ENCODE measurements around the gene ALDH2.

ALDH2 gene

DNA sequence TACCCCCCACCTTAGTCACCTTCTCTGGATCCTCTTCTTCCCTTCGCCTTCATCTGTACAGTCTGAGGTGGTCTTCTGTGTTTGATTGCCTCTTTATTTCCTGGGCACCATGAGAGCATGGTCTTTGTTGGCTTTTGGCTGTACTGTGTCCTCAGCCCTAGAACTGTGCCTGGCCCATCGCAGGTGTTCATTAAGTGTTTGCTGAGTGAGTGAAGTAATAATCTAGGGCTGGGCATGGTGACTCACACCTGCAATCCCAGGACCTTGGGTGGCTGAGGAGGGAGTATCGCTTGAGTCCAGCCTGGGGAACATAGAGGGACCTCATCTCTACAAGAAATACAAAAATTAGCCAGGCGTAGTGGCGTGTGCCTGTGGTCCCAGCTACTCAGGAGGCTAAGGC, 13.9 kb downstream of the ALDH2 start:
- Mint-ChIP-seq H3K4me3 (no peak overlapping the region), H3K4me1 (peaks cover 22% of the 10 kb centered on the region), H3K9me3 (peaks cover 3% of the 10 kb centered on the region), H3K36me3 (ENCODE audit: low read depth) (peaks cover 43% of the 10 kb centered on the region), H3K27me3 (ENCODE audit: low read depth, poor library complexity) (peaks cover 3% of the 10 kb centered on the region), H3K27ac (peak overlapping the region; percentile 9)
- no peak for DNase-seq
- TF ChIP-seq, protein P1, sequence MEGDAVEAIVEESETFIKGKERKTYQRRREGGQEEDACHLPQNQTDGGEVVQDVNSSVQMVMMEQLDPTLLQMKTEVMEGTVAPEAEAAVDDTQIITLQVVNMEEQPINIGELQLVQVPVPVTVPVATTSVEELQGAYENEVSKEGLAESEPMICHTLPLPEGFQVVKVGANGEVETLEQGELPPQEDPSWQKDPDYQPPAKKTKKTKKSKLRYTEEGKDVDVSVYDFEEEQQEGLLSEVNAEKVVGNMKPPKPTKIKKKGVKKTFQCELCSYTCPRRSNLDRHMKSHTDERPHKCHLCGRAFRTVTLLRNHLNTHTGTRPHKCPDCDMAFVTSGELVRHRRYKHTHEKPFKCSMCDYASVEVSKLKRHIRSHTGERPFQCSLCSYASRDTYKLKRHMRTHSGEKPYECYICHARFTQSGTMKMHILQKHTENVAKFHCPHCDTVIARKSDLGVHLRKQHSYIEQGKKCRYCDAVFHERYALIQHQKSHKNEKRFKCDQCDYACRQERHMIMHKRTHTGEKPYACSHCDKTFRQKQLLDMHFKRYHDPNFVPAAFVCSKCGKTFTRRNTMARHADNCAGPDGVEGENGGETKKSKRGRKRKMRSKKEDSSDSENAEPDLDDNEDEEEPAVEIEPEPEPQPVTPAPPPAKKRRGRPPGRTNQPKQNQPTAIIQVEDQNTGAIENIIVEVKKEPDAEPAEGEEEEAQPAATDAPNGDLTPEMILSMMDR (IDR thresholded peaks at IDR 0.05) = no peak

- no peak for DNase-seq
- Mint-ChIP-seq H3K4me1 (peaks cover 16% of the 10 kb centered on the region), H3K4me3 (no peak overlapping the region), H3K27me3 (ENCODE audit: low read depth, poor library complexity) (no peaks in the 10 kb centered on the region), H3K36me3 (ENCODE audit: low read depth) (peaks cover 48% of the 10 kb centered on the region), H3K27ac (no peak overlapping the region), H3K9me3 (peaks cover 3% of the 10 kb centered on the region)
- TF ChIP-seq, protein P1 (IDR thresholded peaks at IDR 0.05) = no peak
Measured at GRCh38 chr12:111781085-111781658, 14.4 kb downstream of the ALDH2 start.

- Mint-ChIP-seq H3K4me3 (no peak overlapping the region), H3K4me1 (no peaks in the 10 kb centered on the region), H3K9me3 (peaks cover 3% of the 10 kb centered on the region), H3K27ac (no peak overlapping the region), H3K36me3 (ENCODE audit: low read depth) (peaks cover 50% of the 10 kb centered on the region), H3K27me3 (ENCODE audit: low read depth, poor library complexity) (no peaks in the 10 kb centered on the region)
- no peak for DNase-seq
- TF ChIP-seq, protein P1 (IDR thresholded peaks at IDR 0.05) = no peak
Measured at GRCh38 chr12:111783046-111783445, 16.3 kb downstream of the ALDH2 start.

DNA sequence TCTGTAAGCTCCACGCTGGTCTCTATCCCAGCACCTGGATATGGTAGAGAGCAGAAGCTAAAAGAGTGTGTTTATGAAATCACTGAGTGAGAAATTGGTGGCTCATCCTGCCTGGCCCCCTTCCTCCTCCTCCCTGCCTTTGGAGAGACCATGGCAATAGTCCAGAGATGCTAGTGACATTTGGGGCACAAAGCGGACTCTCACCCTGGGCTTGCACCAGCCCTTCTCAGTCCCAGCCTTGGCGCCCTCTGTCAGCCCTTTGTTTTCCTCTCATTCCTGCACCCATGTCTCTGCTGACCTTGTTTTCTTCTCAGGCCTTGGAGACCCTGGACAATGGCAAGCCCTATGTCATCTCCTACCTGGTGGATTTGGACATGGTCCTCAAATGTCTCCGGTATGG, 18.2 kb downstream of the ALDH2 start:
- peaks cover 3% of the 10 kb centered on the region for H3K9me3 Mint-ChIP-seq
- TF ChIP-seq, protein P1 (IDR thresholded peaks at IDR 0.05) = no peak
- H3K4me3 Mint-ChIP-seq = no peak overlapping the region
- no peaks in the 10 kb centered on the region for H3K27me3 Mint-ChIP-seq (ENCODE audit: low read depth, poor library complexity)
- peak overlapping the region; percentile 66 for H3K27ac Mint-ChIP-seq
- H3K4me1 Mint-ChIP-seq = no peaks in the 10 kb centered on the region
- peaks cover 55% of the 10 kb centered on the region for H3K36me3 Mint-ChIP-seq (ENCODE audit: low read depth)
- no peak for DNase-seq

GRCh38 chr12:111785651-111786050, 18.9 kb downstream of the ALDH2 start:
- DNase-seq = no peak
- Mint-ChIP-seq H3K36me3 (ENCODE audit: low read depth) (peaks cover 49% of the 10 kb centered on the region), H3K27me3 (ENCODE audit: low read depth, poor library complexity) (no peaks in the 10 kb centered on the region), H3K27ac (no peak overlapping the region), H3K9me3 (peaks cover 2% of the 10 kb centered on the region), H3K4me1 (no peaks in the 10 kb centered on the region), H3K4me3 (no peak overlapping the region)
- TF ChIP-seq, protein P1 (IDR thresholded peaks at IDR 0.05) = no peak

GRCh38 chr12:111788178-111788654, 21.5 kb downstream of the ALDH2 start:
- no peak for DNase-seq
- Mint-ChIP-seq H3K36me3 (ENCODE audit: low read depth) (peaks cover 34% of the 10 kb centered on the region), H3K4me1 (no peaks in the 10 kb centered on the region), H3K9me3 (no peaks in the 10 kb centered on the region), H3K27me3 (ENCODE audit: low read depth, poor library complexity) (no peaks in the 10 kb centered on the region), H3K4me3 (no peak overlapping the region), H3K27ac (no peak overlapping the region)
- TF ChIP-seq, protein P1 (IDR thresholded peaks at IDR 0.05) = no peak

Data from nephron progenitor cell (in vitro differentiated cells).